GM12878 (cell line): Measurements from ENCODE around the gene CALR. TPM values are rescaled to one million over a fixed set of nuclear protein-coding genes. Genes with fewer than 3 reads are reported as not detected.

Source experiments
- ASH2L ChIP-seq: fragments of 300-600, 200-600 bp; sonication (generic); IDR thresholded peaks from 2 replicates; pipeline ENCODE4 v1.6.1; 2017; ENCODE audit warnings: low read depth, mild to moderate bottlenecking, borderline replicate concordance
- ATF7 ChIP-seq: fragments of 450-650 bp; IDR thresholded peaks from 2 replicates; pipeline ENCODE4 v1.6.1; 2016; ENCODE audit warnings: low read depth, mild to moderate bottlenecking
- CBX3 ChIP-seq: fragments of 200-600 bp; sonication (generic); IDR thresholded peaks from 2 replicates; pipeline ENCODE4 v1.6.1; 2016; ENCODE audit warnings: low read depth, borderline replicate concordance
- CHD4 ChIP-seq: fragments of 200-600 bp; sonication (generic); IDR thresholded peaks from 2 replicates; pipeline ENCODE4 v1.6.1; 2016; ENCODE audit warnings: mild to moderate bottlenecking
- DPF2 ChIP-seq: fragments of 450-650 bp; IDR thresholded peaks from 2 replicates; pipeline ENCODE4 v1.6.1; 2017; ENCODE audit warnings: mild to moderate bottlenecking
- GATAD2B ChIP-seq: fragments of 450-650 bp; conservative IDR thresholded peaks from 2 replicates; pipeline ENCODE4 v1.6.1; 2017; ENCODE audit warnings: low read depth, mild to moderate bottlenecking, moderate library complexity
- HDGF ChIP-seq: fragments of 450-650 bp; IDR thresholded peaks from 2 replicates; pipeline ENCODE4 v1.6.1; 2016; ENCODE audit warnings: antibody characterized with exemption
- MEF2A ChIP-seq: IDR thresholded peaks from 2 replicates; pipeline ENCODE4 v1.6.1; 2011; ENCODE audit warnings: low read depth, mild to moderate bottlenecking, low read length, moderate library complexity; ENCODE audit not compliant: insufficient read depth
- MTA3 ChIP-seq: IDR thresholded peaks from 2 replicates; pipeline ENCODE4 v1.6.1; 2012; ENCODE audit warnings: low read length, inconsistent platforms, borderline replicate concordance
- MYB ChIP-seq: fragments of 150-350 bp; IDR thresholded peaks from 2 replicates; pipeline ENCODE4 v1.6.1; 2014; ENCODE audit warnings: mild to moderate bottlenecking, low read depth, low read length, borderline replicate concordance
- MYC ChIP-seq: IDR thresholded peaks from 2 replicates; pipeline ENCODE4 v1.6.1; 2011; ENCODE audit warnings: mild to moderate bottlenecking, low read length, moderate library complexity, inconsistent platforms; ENCODE audit not compliant: insufficient read depth, insufficient replicate concordance, insufficient read length, severe bottlenecking
- PAX5 ChIP-seq: IDR thresholded peaks from 2 replicates; pipeline ENCODE4 v1.6.1; 2011; ENCODE audit warnings: low read depth, low read length, borderline replicate concordance
- PML ChIP-seq: IDR thresholded peaks from 2 replicates; pipeline ENCODE4 v1.6.1; 2012; ENCODE audit warnings: low read length, inconsistent platforms
- POLR2AphosphoS2 ChIP-seq: IDR thresholded peaks from 2 replicates; pipeline ENCODE4 v1.6.1; 2011; ENCODE audit warnings: low read depth, mild to moderate bottlenecking, low read length, improper control_type of control experiment, moderate library complexity
- RAD51 ChIP-seq: fragments of 450-650 bp; IDR thresholded peaks from 2 replicates; pipeline ENCODE4 v1.6.1; 2016; ENCODE audit warnings: moderate library complexity, mild to moderate bottlenecking, inconsistent platforms
- SPI1 ChIP-seq: IDR thresholded peaks from 2 replicates; pipeline ENCODE4 v1.6.1; 2011; ENCODE audit warnings: low read depth, mild to moderate bottlenecking, low read length, moderate library complexity, borderline replicate concordance; ENCODE audit not compliant: insufficient read depth
- SRF ChIP-seq, 2 experiments: IDR thresholded peaks; 2 replicates each; pipeline ENCODE4 v1.6.1; 2011; ENCODE audit warnings: low read depth in 2 of 2, low read length in 2 of 2, mild to moderate bottlenecking in 1 of 2, moderate library complexity in 1 of 2
- STAT1 ChIP-seq: fragments of 450-650 bp; conservative IDR thresholded peaks from 2 replicates; pipeline ENCODE4 v1.6.1; 2014; ENCODE audit warnings: antibody characterized with exemption, mild to moderate bottlenecking
- TAF1 ChIP-seq: IDR thresholded peaks from 2 replicates; pipeline ENCODE4 v1.6.1; 2011; ENCODE audit warnings: mild to moderate bottlenecking, low read depth, low read length, borderline replicate concordance
- TCF7 ChIP-seq: IDR thresholded peaks from 2 replicates; pipeline ENCODE4 v1.6.1; 2014; ENCODE audit warnings: antibody characterized with exemption, borderline replicate concordance
- YY1 ChIP-seq: IDR thresholded peaks from 2 replicates; pipeline ENCODE4 v1.6.1; 2011; ENCODE audit warnings: low read depth, mild to moderate bottlenecking, low read length
- ZSCAN29 ChIP-seq: fragments of 450-650 bp; IDR thresholded peaks from 2 replicates; pipeline ENCODE4 v1.6.1; 2017; ENCODE audit warnings: mild to moderate bottlenecking, moderate library complexity
- polyA plus RNA-seq, 11 experiments: library from polyadenylated mRNA; depleted of rRNA in 4 of 11; unstranded in 6 of 11; stranded (reverse) in 5 of 11; fragments of >200 nt; fragmentation: Nextera tagmentation in 4 of 11; fragmentation: Illumina TruSeq in 1 of 11; extraction: Ambion mirVana in 4 of 11; extraction: Trizol in 1 of 11; gene quantifications; 1 replicate in 1 of 11; 2 replicates in 10 of 11; pipeline versions ENCODE4 v1.2.1 to v1.2.3, GENCODE V29; 2011 to 2016; ENCODE audit warnings: inconsistent platforms in 2 of 11, missing spikeins in 2 of 11, low read depth in 1 of 11
- total RNA-seq, 4 experiments: library from RNA; depleted of rRNA in 3 of 4; stranded (reverse); fragments of >200 nt in 3 of 4; fragmentation: Illumina TruSeq in 1 of 4; extraction: Trizol in 1 of 4; gene quantifications; 2 replicates each; pipeline versions ENCODE4 v1.2.1 to v1.2.3, GENCODE V29; 2013 to 2021
- TF ChIP-seq, protein P1 (sequence below): fragments of 450-650 bp; IDR thresholded peaks from 2 replicates; pipeline ENCODE4 v1.6.1; 2016; ENCODE audit warnings: mild to moderate bottlenecking
- TF ChIP-seq, protein P2 (sequence below): fragments of 450-650 bp; IDR thresholded peaks from 2 replicates; pipeline ENCODE4 v1.6.1; 2017; ENCODE audit warnings: low read depth, mild to moderate bottlenecking, moderate library complexity
- TF ChIP-seq, protein P3 (sequence below): fragments of 450-650 bp; IDR thresholded peaks from 2 replicates; pipeline ENCODE4 v1.6.1; 2018; ENCODE audit warnings: mild to moderate bottlenecking, low read depth, moderate library complexity; ENCODE audit not compliant: partially characterized antibody
- TF ChIP-seq, protein P4 (sequence below): IDR thresholded peaks from 2 replicates; pipeline ENCODE4 v1.6.1; 2011; ENCODE audit warnings: low read depth, mild to moderate bottlenecking, low read length, moderate library complexity, borderline replicate concordance; ENCODE audit errors: extremely low read depth

Gene CALR
- total and polyA plus RNA-seq, 10 of the 15 experiments (the other 5 are each of a cell fraction or from before 2014, with no cell fraction given): 202 to 1,451 (median 749) TPM

DNA sequence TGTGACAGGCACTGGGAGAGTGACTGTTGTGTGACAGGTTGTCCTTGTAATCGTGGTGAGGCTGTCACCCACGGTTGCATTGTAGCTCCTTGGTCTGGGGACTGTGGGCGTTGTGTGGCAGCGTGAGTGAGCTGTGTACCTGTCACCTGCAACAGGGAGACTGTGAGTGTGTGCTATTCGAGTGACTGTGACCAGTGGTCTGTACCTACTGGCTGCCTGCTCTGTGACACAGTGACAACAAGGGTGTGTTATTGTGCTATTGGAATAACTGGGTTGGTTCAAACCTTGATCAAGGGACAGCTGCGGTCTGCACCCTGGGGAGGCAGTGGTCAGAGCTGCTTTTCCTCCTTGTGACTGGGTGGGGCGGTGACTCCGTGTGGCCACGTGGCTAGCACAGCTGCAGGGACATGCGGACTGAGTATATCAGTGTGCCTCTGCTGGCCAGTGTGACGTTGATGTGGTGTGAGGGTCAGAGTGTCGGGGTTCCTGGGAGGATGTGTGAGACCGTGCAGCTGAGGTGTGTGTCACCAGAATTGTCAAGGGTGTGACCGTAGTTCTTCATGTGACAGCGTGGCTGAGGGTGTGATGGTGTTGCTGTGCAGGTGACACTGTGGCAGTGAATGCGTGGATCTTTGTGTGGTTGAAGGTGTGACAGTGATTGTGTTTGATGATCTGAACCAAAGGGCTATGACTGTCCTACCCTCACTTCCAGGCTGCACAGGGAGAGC is 46.8 kb downstream of the CALR start (continued):
- TF ChIP-seq HDGF (peak; percentile 77; the same call in 1 of the 2 replicates), CHD4 (no peak), SPI1 (no peak), TAF1 (no peak), CBX3 (no peak), MYC (no peak), PML (no peak), RAD51 (peak; percentile 89), MTA3 (no peak), GATAD2B (no peak), SRF (IDR thresholded peaks at IDR 0.05; ENCODE audit: low read depth in 2 of 2, low read length in 2 of 2) (no peak), TCF7 (no peak), DPF2 (no peak), POLR2AphosphoS2 (no peak), MYB (no peak), ATF7 (peak; percentile 73), MEF2A (no peak), ASH2L (no peak), ZSCAN29 (no peak), PAX5 (no peak), STAT1 (no peak), YY1 (no peak)
- TF ChIP-seq, protein P1, sequence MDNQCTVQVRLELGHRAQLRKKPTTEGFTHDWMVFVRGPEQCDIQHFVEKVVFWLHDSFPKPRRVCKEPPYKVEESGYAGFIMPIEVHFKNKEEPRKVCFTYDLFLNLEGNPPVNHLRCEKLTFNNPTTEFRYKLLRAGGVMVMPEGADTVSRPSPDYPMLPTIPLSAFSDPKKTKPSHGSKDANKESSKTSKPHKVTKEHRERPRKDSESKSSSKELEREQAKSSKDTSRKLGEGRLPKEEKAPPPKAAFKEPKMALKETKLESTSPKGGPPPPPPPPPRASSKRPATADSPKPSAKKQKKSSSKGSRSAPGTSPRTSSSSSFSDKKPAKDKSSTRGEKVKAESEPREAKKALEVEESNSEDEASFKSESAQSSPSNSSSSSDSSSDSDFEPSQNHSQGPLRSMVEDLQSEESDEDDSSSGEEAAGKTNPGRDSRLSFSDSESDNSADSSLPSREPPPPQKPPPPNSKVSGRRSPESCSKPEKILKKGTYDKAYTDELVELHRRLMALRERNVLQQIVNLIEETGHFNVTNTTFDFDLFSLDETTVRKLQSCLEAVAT: peak; percentile 82; the same call in 1 of the 2 replicates
- TF ChIP-seq, protein P2, sequence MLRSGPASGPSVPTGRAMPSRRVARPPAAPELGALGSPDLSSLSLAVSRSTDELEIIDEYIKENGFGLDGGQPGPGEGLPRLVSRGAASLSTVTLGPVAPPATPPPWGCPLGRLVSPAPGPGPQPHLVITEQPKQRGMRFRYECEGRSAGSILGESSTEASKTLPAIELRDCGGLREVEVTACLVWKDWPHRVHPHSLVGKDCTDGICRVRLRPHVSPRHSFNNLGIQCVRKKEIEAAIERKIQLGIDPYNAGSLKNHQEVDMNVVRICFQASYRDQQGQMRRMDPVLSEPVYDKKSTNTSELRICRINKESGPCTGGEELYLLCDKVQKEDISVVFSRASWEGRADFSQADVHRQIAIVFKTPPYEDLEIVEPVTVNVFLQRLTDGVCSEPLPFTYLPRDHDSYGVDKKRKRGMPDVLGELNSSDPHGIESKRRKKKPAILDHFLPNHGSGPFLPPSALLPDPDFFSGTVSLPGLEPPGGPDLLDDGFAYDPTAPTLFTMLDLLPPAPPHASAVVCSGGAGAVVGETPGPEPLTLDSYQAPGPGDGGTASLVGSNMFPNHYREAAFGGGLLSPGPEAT: peak; percentile 72; the same call in 1 of the 2 replicates
- TF ChIP-seq, protein P3, sequence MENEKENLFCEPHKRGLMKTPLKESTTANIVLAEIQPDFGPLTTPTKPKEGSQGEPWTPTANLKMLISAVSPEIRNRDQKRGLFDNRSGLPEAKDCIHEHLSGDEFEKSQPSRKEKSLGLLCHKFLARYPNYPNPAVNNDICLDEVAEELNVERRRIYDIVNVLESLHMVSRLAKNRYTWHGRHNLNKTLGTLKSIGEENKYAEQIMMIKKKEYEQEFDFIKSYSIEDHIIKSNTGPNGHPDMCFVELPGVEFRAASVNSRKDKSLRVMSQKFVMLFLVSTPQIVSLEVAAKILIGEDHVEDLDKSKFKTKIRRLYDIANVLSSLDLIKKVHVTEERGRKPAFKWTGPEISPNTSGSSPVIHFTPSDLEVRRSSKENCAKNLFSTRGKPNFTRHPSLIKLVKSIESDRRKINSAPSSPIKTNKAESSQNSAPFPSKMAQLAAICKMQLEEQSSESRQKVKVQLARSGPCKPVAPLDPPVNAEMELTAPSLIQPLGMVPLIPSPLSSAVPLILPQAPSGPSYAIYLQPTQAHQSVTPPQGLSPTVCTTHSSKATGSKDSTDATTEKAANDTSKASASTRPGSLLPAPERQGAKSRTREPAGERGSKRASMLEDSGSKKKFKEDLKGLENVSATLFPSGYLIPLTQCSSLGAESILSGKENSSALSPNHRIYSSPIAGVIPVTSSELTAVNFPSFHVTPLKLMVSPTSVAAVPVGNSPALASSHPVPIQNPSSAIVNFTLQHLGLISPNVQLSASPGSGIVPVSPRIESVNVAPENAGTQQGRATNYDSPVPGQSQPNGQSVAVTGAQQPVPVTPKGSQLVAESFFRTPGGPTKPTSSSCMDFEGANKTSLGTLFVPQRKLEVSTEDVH: no peak
- TF ChIP-seq, protein P4, sequence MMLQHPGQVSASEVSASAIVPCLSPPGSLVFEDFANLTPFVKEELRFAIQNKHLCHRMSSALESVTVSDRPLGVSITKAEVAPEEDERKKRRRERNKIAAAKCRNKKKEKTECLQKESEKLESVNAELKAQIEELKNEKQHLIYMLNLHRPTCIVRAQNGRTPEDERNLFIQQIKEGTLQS: no peak
